Measurements from ENCODE around the gene THPO.

THPO gene

DNA sequence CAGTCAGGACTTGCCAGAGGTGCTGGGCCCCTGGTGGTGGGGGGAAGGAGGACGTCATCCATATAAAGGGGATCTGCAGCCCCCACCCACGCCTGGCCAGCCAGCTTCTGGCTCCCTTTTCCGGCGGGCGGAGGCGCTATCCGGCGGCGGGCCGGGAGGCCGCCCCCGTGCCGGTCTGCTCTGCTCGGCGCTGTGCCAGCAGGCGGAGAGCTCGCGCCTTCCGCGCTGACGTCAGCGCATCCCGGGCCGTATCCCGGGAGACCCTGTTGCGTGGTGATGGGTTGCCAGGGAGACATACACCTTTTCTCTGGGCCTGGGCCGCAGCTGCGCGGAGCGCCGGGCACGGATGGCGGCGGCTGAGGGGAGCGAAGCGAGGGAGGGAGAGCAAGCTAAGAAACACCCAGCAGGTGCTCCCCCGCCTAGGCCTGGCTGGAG, 39.5 kb downstream of the THPO start:
- TF ChIP-seq, protein P1, sequence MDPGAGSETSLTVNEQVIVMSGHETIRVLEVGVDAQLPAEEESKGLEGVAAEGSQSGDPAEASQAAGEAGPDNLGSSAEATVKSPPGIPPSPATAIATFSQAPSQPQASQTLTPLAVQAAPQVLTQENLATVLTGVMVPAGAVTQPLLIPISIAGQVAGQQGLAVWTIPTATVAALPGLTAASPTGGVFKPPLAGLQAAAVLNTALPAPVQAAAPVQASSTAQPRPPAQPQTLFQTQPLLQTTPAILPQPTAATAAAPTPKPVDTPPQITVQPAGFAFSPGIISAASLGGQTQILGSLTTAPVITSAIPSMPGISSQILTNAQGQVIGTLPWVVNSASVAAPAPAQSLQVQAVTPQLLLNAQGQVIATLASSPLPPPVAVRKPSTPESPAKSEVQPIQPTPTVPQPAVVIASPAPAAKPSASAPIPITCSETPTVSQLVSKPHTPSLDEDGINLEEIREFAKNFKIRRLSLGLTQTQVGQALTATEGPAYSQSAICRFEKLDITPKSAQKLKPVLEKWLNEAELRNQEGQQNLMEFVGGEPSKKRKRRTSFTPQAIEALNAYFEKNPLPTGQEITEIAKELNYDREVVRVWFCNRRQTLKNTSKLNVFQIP (CRISPR knock-in tag; IDR thresholded peaks at IDR 0.05; ENCODE audit: borderline replicate concordance, low read depth), result no peak
- TF ChIP-seq ZNF8 (CRISPR knock-in tag; IDR thresholded peaks at IDR 0.05) (no peak), SNAI2 (CRISPR knock-in tag; IDR thresholded peaks at IDR 0.05) (no peak), TCF4 (CRISPR knock-in tag; IDR thresholded peaks at IDR 0.05; ENCODE audit: borderline replicate concordance) (no peak), RARB (CRISPR knock-in tag; IDR thresholded peaks at IDR 0.05) (no peak), ZFP30 (CRISPR knock-in tag; IDR thresholded peaks at IDR 0.05) (no peak), OSR1 (CRISPR knock-in tag; IDR thresholded peaks at IDR 0.05) (no peak)
- TF ChIP-seq, protein P2, sequence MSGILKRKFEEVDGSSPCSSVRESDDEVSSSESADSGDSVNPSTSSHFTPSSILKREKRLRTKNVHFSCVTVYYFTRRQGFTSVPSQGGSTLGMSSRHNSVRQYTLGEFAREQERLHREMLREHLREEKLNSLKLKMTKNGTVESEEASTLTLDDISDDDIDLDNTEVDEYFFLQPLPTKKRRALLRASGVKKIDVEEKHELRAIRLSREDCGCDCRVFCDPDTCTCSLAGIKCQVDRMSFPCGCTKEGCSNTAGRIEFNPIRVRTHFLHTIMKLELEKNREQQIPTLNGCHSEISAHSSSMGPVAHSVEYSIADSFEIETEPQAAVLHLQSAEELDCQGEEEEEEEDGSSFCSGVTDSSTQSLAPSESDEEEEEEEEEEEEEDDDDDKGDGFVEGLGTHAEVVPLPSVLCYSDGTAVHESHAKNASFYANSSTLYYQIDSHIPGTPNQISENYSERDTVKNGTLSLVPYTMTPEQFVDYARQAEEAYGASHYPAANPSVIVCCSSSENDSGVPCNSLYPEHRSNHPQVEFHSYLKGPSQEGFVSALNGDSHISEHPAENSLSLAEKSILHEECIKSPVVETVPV (CRISPR knock-in tag; IDR thresholded peaks at IDR 0.05), result no peak
- TF ChIP-seq, protein P3, sequence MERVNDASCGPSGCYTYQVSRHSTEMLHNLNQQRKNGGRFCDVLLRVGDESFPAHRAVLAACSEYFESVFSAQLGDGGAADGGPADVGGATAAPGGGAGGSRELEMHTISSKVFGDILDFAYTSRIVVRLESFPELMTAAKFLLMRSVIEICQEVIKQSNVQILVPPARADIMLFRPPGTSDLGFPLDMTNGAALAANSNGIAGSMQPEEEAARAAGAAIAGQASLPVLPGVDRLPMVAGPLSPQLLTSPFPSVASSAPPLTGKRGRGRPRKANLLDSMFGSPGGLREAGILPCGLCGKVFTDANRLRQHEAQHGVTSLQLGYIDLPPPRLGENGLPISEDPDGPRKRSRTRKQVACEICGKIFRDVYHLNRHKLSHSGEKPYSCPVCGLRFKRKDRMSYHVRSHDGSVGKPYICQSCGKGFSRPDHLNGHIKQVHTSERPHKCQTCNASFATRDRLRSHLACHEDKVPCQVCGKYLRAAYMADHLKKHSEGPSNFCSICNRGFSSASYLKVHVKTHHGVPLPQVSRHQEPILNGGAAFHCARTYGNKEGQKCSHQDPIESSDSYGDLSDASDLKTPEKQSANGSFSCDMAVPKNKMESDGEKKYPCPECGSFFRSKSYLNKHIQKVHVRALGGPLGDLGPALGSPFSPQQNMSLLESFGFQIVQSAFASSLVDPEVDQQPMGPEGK (CRISPR knock-in tag; IDR thresholded peaks at IDR 0.05; ENCODE audit: borderline replicate concordance), result peak; percentile 55; the same call in 1 of the 2 replicates
- peak; percentile 35 for ATAC-seq

DNA sequence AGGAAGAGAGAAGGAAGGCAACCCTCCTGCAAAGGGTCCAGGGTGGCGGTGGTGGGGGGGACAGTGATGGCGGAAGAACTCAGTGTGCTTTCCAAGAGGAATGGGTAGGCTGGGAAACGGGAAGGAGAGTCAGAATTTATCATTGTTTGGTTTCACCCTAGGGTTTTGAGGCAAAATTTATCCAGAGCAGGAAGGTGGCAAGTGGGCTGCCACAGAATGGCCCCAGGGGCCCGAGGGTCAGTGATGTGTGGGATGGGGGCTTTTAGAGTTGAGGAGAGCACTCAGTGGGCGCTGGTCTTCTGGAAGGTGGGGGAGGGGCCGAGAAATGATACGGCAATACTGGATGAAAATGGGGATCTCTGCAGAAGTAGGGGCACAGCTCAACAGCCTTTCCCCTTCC, 40.0 kb downstream of the THPO start:
- TF ChIP-seq ZFP3 (CRISPR knock-in tag; IDR thresholded peaks at IDR 0.05) (no peak), ZNF8 (CRISPR knock-in tag; IDR thresholded peaks at IDR 0.05) (no peak), OSR1 (CRISPR knock-in tag; IDR thresholded peaks at IDR 0.05) (no peak), ISL1 (CRISPR knock-in tag; IDR thresholded peaks at IDR 0.05) (no peak), BACH2 (CRISPR knock-in tag; IDR thresholded peaks at IDR 0.05; ENCODE audit: borderline replicate concordance) (no peak), PPARA (CRISPR knock-in tag; IDR thresholded peaks at IDR 0.05; ENCODE audit: borderline replicate concordance) (no peak), GLIS3 (CRISPR knock-in tag; IDR thresholded peaks at IDR 0.05) (no peak), ZNF565 (CRISPR knock-in tag; conservative IDR thresholded peaks at IDR 0.05; ENCODE audit: low read depth) (no peak)
- TF ChIP-seq, protein P4, sequence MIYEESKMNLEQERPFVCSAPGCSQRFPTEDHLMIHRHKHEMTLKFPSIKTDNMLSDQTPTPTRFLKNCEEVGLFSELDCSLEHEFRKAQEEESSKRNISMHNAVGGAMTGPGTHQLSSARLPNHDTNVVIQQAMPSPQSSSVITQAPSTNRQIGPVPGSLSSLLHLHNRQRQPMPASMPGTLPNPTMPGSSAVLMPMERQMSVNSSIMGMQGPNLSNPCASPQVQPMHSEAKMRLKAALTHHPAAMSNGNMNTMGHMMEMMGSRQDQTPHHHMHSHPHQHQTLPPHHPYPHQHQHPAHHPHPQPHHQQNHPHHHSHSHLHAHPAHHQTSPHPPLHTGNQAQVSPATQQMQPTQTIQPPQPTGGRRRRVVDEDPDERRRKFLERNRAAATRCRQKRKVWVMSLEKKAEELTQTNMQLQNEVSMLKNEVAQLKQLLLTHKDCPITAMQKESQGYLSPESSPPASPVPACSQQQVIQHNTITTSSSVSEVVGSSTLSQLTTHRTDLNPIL (CRISPR knock-in tag; IDR thresholded peaks at IDR 0.05; ENCODE audit: low read depth), result no peak
- no peak for ATAC-seq

DNA sequence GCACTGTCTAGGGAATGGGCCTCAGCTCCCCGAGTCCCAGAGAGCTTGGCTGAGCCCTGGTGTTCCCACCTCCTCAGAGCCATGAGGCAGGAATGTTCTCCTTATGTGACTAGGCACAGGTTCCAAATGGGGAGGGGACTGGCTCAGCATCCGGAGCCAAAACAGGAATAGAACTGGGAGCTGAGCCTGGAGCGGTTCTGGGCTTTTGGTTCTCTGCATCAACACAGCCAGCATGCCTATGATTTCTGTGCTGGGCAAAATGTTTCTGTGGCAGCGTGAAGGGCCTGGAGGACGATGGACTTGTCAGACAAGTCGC, 40.6 kb downstream of the THPO start, which contains the start of gene FAM131A:
TSS of gene FAM131A (plus strand) at position 202 of the 316 bp plus-strand sequence. CDS start at position 233, 31 bp downstream.
- peak; percentile 0; the same call in 1 of the 3 replicates for ATAC-seq

DNA sequence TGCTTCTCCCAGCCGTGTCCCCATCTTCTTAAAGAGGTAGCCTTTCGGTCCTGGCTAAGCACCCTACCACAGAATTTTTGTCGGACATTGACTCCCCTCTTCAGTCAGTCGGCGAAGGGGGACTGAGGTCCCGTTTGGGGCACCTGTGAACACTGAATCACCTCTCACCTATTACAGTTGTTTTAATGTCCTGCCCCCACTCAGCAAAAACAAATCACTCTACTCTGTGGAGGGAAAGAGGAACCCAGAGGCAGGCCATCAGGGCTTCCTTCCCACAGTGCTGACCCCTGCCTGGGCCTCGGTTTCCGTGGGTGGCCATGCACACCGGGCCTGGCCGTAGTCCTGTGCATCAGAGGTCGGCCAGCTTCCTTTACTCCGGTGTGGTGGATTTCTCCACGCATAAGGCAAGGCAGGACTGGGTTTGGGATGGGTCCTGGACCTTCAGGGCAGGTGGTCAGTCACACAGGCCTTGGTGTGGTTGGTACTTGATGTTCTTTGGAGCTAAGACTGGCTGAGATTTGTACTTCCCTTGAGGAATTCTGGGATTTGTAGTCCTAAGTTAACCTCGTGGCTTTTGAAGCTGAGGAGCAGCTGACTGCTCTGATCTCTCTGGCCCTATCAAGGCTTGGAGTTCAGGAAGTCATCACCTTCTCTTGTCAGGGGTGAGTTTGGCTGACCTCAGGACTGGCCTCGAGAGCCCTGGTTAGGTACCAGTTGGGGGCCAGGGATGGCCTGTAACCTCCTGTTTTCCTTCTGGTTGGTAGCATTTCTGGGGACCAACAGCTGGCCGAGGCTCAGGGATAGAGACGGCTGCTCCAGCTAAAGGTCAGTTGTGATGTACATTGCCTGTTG, 41.2 kb downstream of the THPO start:
- ATAC-seq, result peak; percentile 47
- TF ChIP-seq ZC3H10 (CRISPR knock-in tag; IDR thresholded peaks at IDR 0.05) (no peak), TCF4 (CRISPR knock-in tag; IDR thresholded peaks at IDR 0.05; ENCODE audit: borderline replicate concordance) (no peak), ZNF8 (CRISPR knock-in tag; IDR thresholded peaks at IDR 0.05) (no peak), BACH2 (CRISPR knock-in tag; IDR thresholded peaks at IDR 0.05; ENCODE audit: borderline replicate concordance) (no peak), SNAI2 (CRISPR knock-in tag; IDR thresholded peaks at IDR 0.05) (no peak), GLIS3 (CRISPR knock-in tag; IDR thresholded peaks at IDR 0.05) (no peak), ZNF565 (CRISPR knock-in tag; conservative IDR thresholded peaks at IDR 0.05; ENCODE audit: low read depth) (no peak), ISL1 (CRISPR knock-in tag; IDR thresholded peaks at IDR 0.05) (no peak), ZFP3 (CRISPR knock-in tag; IDR thresholded peaks at IDR 0.05) (no peak)
- TF ChIP-seq, protein P1 (CRISPR knock-in tag; IDR thresholded peaks at IDR 0.05; ENCODE audit: borderline replicate concordance, low read depth), result no peak
- TF ChIP-seq, protein P3 (CRISPR knock-in tag; IDR thresholded peaks at IDR 0.05; ENCODE audit: borderline replicate concordance), result no peak
- TF ChIP-seq, protein P4 (CRISPR knock-in tag; IDR thresholded peaks at IDR 0.05; ENCODE audit: low read depth), result no peak

More for the DNA sequence above, 40.6 kb downstream of the THPO start, which contains the start of gene FAM131A:
- TF ChIP-seq ISL1 (CRISPR knock-in tag; IDR thresholded peaks at IDR 0.05) (no peak), GLIS3 (CRISPR knock-in tag; IDR thresholded peaks at IDR 0.05) (no peak), SNAI2 (CRISPR knock-in tag; IDR thresholded peaks at IDR 0.05) (no peak)
- TF ChIP-seq, protein P1 (CRISPR knock-in tag; IDR thresholded peaks at IDR 0.05; ENCODE audit: borderline replicate concordance, low read depth), result no peak

Data from SK-N-SH treated with all-trans-retinoic acid at 6 μM for 48 hours (cell line).